HG03175 (cell line): Measurements from ENCODE around the gene FTSJ1.
"Not testable (repeated sequence)": the region's sequence is repeated elsewhere in the genome, so short reads cannot be mapped to it uniquely, and the experiment has no call there.

ENCODE experiments used
- ATAC-seq: cut with Tn5 transposase; IDR thresholded peaks from one replicate; pipeline ENCODE4 v1.9.1; 2021; ENCODE audit warnings: mild to moderate bottlenecking, moderate library complexity; ENCODE audit not compliant: unreplicated experiment

FTSJ1 gene

GRCh38 chrX:48520976-48521352 lies 45.0 kb downstream of the FTSJ1 start:
- ATAC-seq: no peak

- peak; percentile 97 for ATAC-seq
Observed at GRCh38 chrX:48521353-48522243, 45.6 kb downstream of the FTSJ1 start, which contains the start of gene EBP. TSS of gene EBP (plus strand) at chrX:48521808. CDS start at chrX:48523772, 1,964 bp downstream.

GRCh38 chrX:48522291-48522690 lies 46.3 kb downstream of the FTSJ1 start:
- ATAC-seq: no peak

GRCh38 chrX:48523682-48524081 lies 47.7 kb downstream of the FTSJ1 start:
- ATAC-seq: no peak

DNA sequence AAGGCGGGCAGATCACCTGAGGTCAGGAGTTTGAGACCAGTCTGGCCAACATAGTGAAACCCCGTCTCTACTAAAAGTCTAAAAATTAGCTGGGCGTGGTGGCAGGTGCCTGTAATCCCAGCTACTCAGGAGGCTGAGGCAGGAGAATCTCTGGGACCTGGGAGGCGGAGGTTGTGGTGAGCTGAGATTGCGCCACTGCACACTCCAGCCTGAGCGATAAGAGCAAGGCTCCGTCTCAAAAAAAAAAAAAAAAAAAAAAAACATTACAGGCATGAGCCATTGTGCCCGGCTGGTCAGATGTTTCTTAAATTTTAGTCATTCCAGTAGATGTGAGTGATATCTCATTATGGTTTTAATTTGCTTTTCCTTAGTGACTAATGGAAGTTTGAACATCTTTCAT lies 49.9 kb downstream of the FTSJ1 start:
- not testable (repeated sequence) for ATAC-seq

GRCh38 chrX:48530736-48531135 lies 54.7 kb downstream of the FTSJ1 start:
- ATAC-seq: no peak

DNA sequence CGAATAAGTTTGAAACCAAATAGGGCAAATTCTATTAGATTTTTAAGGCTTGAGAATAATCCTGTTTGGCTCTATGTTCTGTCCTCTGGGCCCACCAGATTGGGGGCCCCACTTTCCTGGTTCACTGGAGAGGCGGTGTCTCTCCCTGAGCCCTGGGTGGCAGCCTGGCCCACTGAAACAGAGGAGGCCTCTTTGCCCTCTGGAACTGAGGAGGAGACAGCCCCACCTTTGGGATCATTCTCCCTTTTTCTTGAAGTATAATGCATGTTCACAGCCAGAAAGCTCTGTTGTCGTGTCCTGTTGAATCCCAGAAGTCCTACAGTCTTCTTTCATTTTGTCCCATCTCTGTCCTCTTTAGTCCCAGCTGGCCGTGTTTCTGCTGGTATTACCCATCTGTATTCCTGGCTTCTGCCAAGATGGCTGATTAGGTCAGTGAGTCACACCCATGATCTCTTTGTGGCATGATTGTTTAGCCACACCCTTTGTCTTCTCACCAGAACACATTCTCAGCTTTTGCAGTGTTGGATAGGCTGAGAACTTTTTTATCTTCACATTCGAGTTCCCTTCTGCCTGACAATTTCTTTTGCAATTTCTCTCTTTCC lies 55.5 kb downstream of the FTSJ1 start:
- ATAC-seq: no peak

GRCh38 chrX:48532161-48532560 lies 56.2 kb downstream of the FTSJ1 start:
- no peak for ATAC-seq

DNA sequence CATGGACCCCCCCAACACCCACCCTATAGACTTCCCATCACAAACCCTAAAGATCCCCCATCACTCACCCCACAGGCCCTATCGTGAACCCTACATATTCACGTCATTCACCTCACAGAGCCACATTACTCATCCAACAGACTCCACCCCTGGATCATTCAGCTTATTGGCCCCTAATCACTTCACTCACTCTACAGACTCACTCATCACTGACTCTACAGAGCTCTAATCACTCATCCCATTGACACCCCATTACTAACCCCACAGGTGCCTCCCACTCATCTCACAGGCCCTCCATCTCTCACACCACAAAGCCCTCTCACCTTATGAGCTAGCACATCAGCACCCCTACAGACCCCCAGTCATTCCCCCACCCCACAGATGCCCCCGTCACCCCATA lies 57.2 kb downstream of the FTSJ1 start:
- no peak for ATAC-seq
